ENCODE results near the gene CHRNG. TPM values are rescaled to one million over a fixed set of nuclear protein-coding genes. Genes with fewer than 3 reads are reported as not detected.

CHRNG gene
- total RNA-seq = 9.5 TPM

GRCh38 chr2:232539298-232540231, at the start of gene CHRNG:
TSS of gene CHRNG (plus strand) at chr2:232539692. CDS start at chr2:232539748, 56 bp downstream.

GRCh38 chr2:232519581-232520438, 19.7 kb upstream of the CHRNG start, which contains the start of gene PRSS56:
TSS of gene PRSS56 (plus strand) at chr2:232520388. CDS start at chr2:232520599, 211 bp downstream.

GRCh38 chr2:232525791-232526371, 13.6 kb upstream of the CHRNG start, which contains the start of gene CHRND:
TSS of gene CHRND (plus strand) at chr2:232526160. CDS start at chr2:232526216, 56 bp downstream.

GRCh38 chr2:232550354-232551249, 11.1 kb downstream of the CHRNG start, which contains the start of the genes EIF4E2 and TIGD1:
TSS of gene EIF4E2 (plus strand) at chr2:232550689. CDS start at chr2:232550725, 36 bp downstream.
TSS of gene TIGD1 (minus strand) at chr2:232550557. CDS start at chr2:232549882, 675 bp downstream.

Other genes with a start within 250 kb of the CHRNG start
- gene ALPP, start 160.9 kb upstream of the CHRNG start, total RNA-seq = not detected
- gene ALPG, start 132.8 kb upstream of the CHRNG start, total RNA-seq = not detected
- gene ALPI, start 83.5 kb upstream of the CHRNG start, total RNA-seq = not detected
- gene ECEL1, start 51.9 kb upstream of the CHRNG start, total RNA-seq = 8.1 TPM
- gene PRSS56, start 19.3 kb upstream of the CHRNG start, total RNA-seq = 0.18 TPM
- 5.5 TPM for gene CHRND, start 13.5 kb upstream of the CHRNG start, total RNA-seq
- gene TIGD1, start 10.9 kb downstream of the CHRNG start, total RNA-seq = 7.3 TPM
- 56.5 TPM for gene EIF4E2, start 11.0 kb downstream of the CHRNG start, total RNA-seq
- 30.4 TPM for gene EFHD1, start 93.9 kb downstream of the CHRNG start, total RNA-seq
- 101 TPM for gene GIGYF2, start 157.6 kb downstream of the CHRNG start, total RNA-seq
- 1.8 TPM for gene KCNJ13, start 236.9 kb downstream of the CHRNG start, total RNA-seq

Measured in metanephros (tissue), 1 donor.